HEK293 (cell line): Measurements from ENCODE around the gene KEL.

Source experiments
- CTCF ChIA-PET: fragments of 350-600 bp; formaldehyde crosslinking; extraction: SDS; loops from one replicate; lab custom pipeline; 2021; ENCODE audit warnings: antibody characterized with exemption; lab: Yijun Ruan, JAX
- POLR2A ChIA-PET: fragments of 300-600 bp; formaldehyde crosslinking; extraction: SDS; loops from one replicate; lab custom pipeline; 2020; ENCODE audit warnings: antibody characterized with exemption, inconsistent platforms; lab: Yijun Ruan, JAX
- H3K27ac ChIP-seq: fragments of 200-500 bp; sonication (Bioruptor generic); 2 replicates; pipeline ENCODE4 v1.5.1; 2014; ENCODE audit warnings: low read depth, low read length, control low read depth, inconsistent platforms; ENCODE audit errors: extremely low read depth
- H3K36me3 ChIP-seq, 2 experiments: fragments of 200-500 bp in 1 of 2; sonication (Bioruptor generic) in 1 of 2; 1 replicate in 1 of 2; 2 replicates in 1 of 2; pipeline ENCODE4 v1.5.1; 2014 to 2017; ENCODE audit warnings: inconsistent platforms in 2 of 2, low read length in 2 of 2; ENCODE audit not compliant: control insufficient read depth in 2 of 2, insufficient read depth in 1 of 2
- H3K4me1 ChIP-seq: fragments of 200-500 bp; sonication (Bioruptor generic); 2 replicates; pipeline ENCODE4 v1.5.1; 2014; ENCODE audit warnings: mild to moderate bottlenecking, low read length, inconsistent platforms; ENCODE audit not compliant: control insufficient read depth, insufficient read depth
- H3K4me3 ChIP-seq: 2 replicates; pipeline ENCODE4 v1.5.1; 2011; ENCODE audit warnings: low read depth, mild to moderate bottlenecking, control low read depth, low read length, moderate library complexity
- H3K9me3 ChIP-seq: fragments of 200-500 bp; sonication (Bioruptor generic); 2 replicates; pipeline ENCODE4 v1.5.1; 2014; ENCODE audit warnings: low read depth, low read length, inconsistent platforms; ENCODE audit not compliant: control insufficient read depth, insufficient read depth
- ATF2 ChIP-seq: fragments of 450-650 bp; formaldehyde crosslinking; IDR thresholded peaks from 2 replicates; pipeline ENCODE4 v1.5.1; 2016; ENCODE audit warnings: missing biosample characterization, missing genetic modification characterization, low read depth
- BCL11B ChIP-seq: fragments of 450-650 bp; formaldehyde crosslinking; IDR thresholded peaks from 2 replicates; pipeline ENCODE4 v1.5.1; 2016; ENCODE audit warnings: low read depth, missing biosample characterization, missing genetic modification characterization
- GFI1B ChIP-seq: fragments of 450-650 bp; formaldehyde crosslinking; IDR thresholded peaks from 2 replicates; pipeline ENCODE4 v1.5.1; 2016; ENCODE audit warnings: missing biosample characterization, missing genetic modification characterization
- HOXD13 ChIP-seq: sonication (generic); formaldehyde crosslinking; IDR thresholded peaks from 2 replicates; pipeline ENCODE4 v1.8.0; 2022; ENCODE audit warnings: missing genetic modification reagents, borderline replicate concordance
- KLF10 ChIP-seq: fragments of 450-650 bp; IDR thresholded peaks from 2 replicates; pipeline ENCODE4 v1.5.1; 2018; ENCODE audit warnings: missing biosample characterization, mild to moderate bottlenecking, missing genetic modification characterization
- PBX3 ChIP-seq: sonication (generic); formaldehyde crosslinking; IDR thresholded peaks from 2 replicates; pipeline ENCODE4 v1.8.1; 2022; ENCODE audit warnings: mild to moderate bottlenecking, moderate library complexity, missing genetic modification reagents
- TRIM28 ChIP-seq: IDR thresholded peaks from 2 replicates; pipeline ENCODE4 v1.6.1; 2011; ENCODE audit warnings: low read length, control low read depth, borderline replicate concordance
- ZBTB1 ChIP-seq: fragments of 450-650 bp; formaldehyde crosslinking; IDR thresholded peaks from 2 replicates; pipeline ENCODE4 v1.5.1; 2016; ENCODE audit warnings: missing biosample characterization, missing genetic modification characterization
- ZNF169 ChIP-seq: fragments of 450-650 bp; formaldehyde crosslinking; IDR thresholded peaks from 2 replicates; pipeline ENCODE4 v1.5.1; 2016; ENCODE audit warnings: missing biosample characterization, missing genetic modification characterization
- ZNF24 ChIP-seq: fragments of 450-650 bp; formaldehyde crosslinking; IDR thresholded peaks from 2 replicates; pipeline ENCODE4 v1.5.1; 2016; ENCODE audit warnings: missing biosample characterization, missing genetic modification characterization
- ZNF248 ChIP-seq: fragments of 450-650 bp; formaldehyde crosslinking; IDR thresholded peaks from 2 replicates; pipeline ENCODE4 v1.5.1; 2017; ENCODE audit warnings: missing biosample characterization, missing genetic modification characterization
- ZNF280D ChIP-seq: fragments of 450-650 bp; formaldehyde crosslinking; IDR thresholded peaks from 2 replicates; pipeline ENCODE4 v1.5.1; 2016; ENCODE audit warnings: missing biosample characterization, missing genetic modification characterization
- ZNF404 ChIP-seq: fragments of 450-650 bp; formaldehyde crosslinking; IDR thresholded peaks from 2 replicates; pipeline ENCODE4 v1.5.1; 2017; ENCODE audit warnings: missing biosample characterization, missing genetic modification characterization
- ZNF518A ChIP-seq: fragments of 450-650 bp; formaldehyde crosslinking; conservative IDR thresholded peaks from 2 replicates; pipeline ENCODE4 v1.5.1; 2016; ENCODE audit warnings: low read depth, missing biosample characterization, missing genetic modification characterization
- ZNF549 ChIP-seq: fragments of 450-650 bp; IDR thresholded peaks from 2 replicates; pipeline ENCODE4 v1.5.1; 2018; ENCODE audit warnings: missing biosample characterization, missing genetic modification characterization, mild to moderate bottlenecking, inconsistent platforms, moderate library complexity
- ZNF624 ChIP-seq: fragments of 450-650 bp; formaldehyde crosslinking; IDR thresholded peaks from 2 replicates; pipeline ENCODE4 v1.5.1; 2017; ENCODE audit warnings: missing biosample characterization, missing genetic modification characterization
- ZNF658 ChIP-seq: fragments of 450-650 bp; formaldehyde crosslinking; IDR thresholded peaks from 2 replicates; pipeline ENCODE4; 2016; ENCODE audit warnings: missing biosample characterization, missing genetic modification characterization
- ZNF837 ChIP-seq: fragments of 450-650 bp; formaldehyde crosslinking; IDR thresholded peaks from 2 replicates; pipeline ENCODE4 v1.5.1; 2016; ENCODE audit warnings: missing biosample characterization, missing genetic modification characterization
- ZSCAN23 ChIP-seq: fragments of 450-650 bp; formaldehyde crosslinking; IDR thresholded peaks from 2 replicates; pipeline ENCODE4 v1.5.1; 2016; ENCODE audit warnings: missing biosample characterization, missing genetic modification characterization
- ZXDB ChIP-seq: fragments of 450-650 bp; formaldehyde crosslinking; IDR thresholded peaks from 2 replicates; pipeline ENCODE4 v1.5.1; 2016; ENCODE audit warnings: missing biosample characterization, missing genetic modification characterization

KEL gene

GRCh38 chr7:142935941-142936565 is 26.1 kb downstream of the KEL start:
- TF ChIP-seq PBX3 (CRISPR knock-in tag): no peak
- no peak for TF ChIP-seq ZNF404 (tag by site-specific recombination)
- TF ChIP-seq ZNF624 (tag by site-specific recombination): no peak
- no peak for TF ChIP-seq GFI1B (tag by site-specific recombination)
- no peak for TF ChIP-seq ZBTB1 (tag by site-specific recombination)
- TF ChIP-seq ZNF280D: no peak
- no peak for TF ChIP-seq ZNF169 (tag by site-specific recombination)
- TF ChIP-seq ZNF248: no peak
- no peak for TF ChIP-seq ZNF518A (tag by site-specific recombination)
- no peak for TF ChIP-seq TRIM28
- no peak for TF ChIP-seq ZXDB (tag by site-specific recombination)
- no peak for TF ChIP-seq ZNF837 (tag by site-specific recombination)
- no peak for TF ChIP-seq KLF10 (tag by site-specific recombination)
- TF ChIP-seq ZNF24 (tag by site-specific recombination): no peak
- TF ChIP-seq ZNF658 (tag by site-specific recombination): no peak
- TF ChIP-seq ZNF549 (tag by site-specific recombination): no peak
- no peak for TF ChIP-seq ATF2 (tag by site-specific recombination)
- no peak for TF ChIP-seq ZSCAN23 (tag by site-specific recombination)
- no peak for TF ChIP-seq HOXD13 (CRISPR knock-in tag)
- TF ChIP-seq BCL11B (tag by site-specific recombination): no peak
- POLR2A ChIA-PET: no interaction called here

More at GRCh38 chr7:142935941-142936565, 26.1 kb downstream of the KEL start:
- CTCF ChIA-PET: interaction anchor here (0.7 to 1.1 kb wide), 5 partner anchors 25 to 454 kb away, joined by 3 to 4 read pairs (median 3); no protein-coding TSS in a partner anchor
- Histone ChIP-seq H3K36me3 (no peaks in the 10 kb centered on the region), H3K4me1 (no peaks in the 10 kb centered on the region), H3K4me3 (no peak overlapping the region), H3K27ac (no peak overlapping the region), H3K9me3 (no peaks in the 10 kb centered on the region)
